Measurements from ENCODE around the gene PPP4R3A.

Gene PPP4R3A

DNA sequence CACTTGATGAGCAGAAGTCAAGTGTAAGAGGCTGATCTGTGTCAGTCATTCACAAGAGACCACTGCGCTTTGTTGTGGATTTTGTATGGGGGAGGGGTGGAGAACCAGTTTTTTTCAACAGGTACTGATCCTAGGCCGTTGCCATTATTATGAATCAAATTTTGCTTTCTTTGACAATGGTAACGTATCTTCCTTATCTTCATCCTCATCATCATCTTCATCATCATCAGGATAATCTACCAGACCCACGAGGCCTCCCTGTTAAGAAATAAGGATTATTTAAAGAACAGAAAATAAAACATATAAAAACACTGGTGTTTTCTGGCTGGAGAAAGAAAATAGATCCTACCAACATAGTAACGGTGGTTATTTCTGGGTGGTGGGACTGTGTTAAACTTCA, 51.5 kb downstream of the PPP4R3A start:
- Histone ChIP-seq H3K4me1 (ENCODE audit: insufficient read depth, insufficient read length) (no peaks in the 10 kb centered on the region), H3K9me3 (ENCODE audit: insufficient read depth, low read length) (no peaks in the 10 kb centered on the region), H3K36me3 (ENCODE audit: insufficient read depth, insufficient read length, low read length) (peaks cover 74% of the 10 kb centered on the region), H3K4me3 (ENCODE audit: insufficient read length, low read depth) (no peak overlapping the region), H3K27me3 (ENCODE audit: insufficient read depth, insufficient read length) (no peaks in the 10 kb centered on the region), H3K9ac (ENCODE audit: insufficient read length, low read depth) (no peak overlapping the region)
- TF ChIP-seq SUZ12 (IDR thresholded peaks at IDR 0.05; ENCODE audit: extremely low read depth, insufficient read depth, insufficient read length) (no peak), ZNF274 (IDR thresholded peaks at IDR 0.05; ENCODE audit: low read depth, low read length) (no peak), YY1 (IDR thresholded peaks at IDR 0.05; ENCODE audit: insufficient read depth, insufficient read length) (no peak)
- no peak for DNase-seq (ENCODE audit: low read depth, low spot score)

DNA sequence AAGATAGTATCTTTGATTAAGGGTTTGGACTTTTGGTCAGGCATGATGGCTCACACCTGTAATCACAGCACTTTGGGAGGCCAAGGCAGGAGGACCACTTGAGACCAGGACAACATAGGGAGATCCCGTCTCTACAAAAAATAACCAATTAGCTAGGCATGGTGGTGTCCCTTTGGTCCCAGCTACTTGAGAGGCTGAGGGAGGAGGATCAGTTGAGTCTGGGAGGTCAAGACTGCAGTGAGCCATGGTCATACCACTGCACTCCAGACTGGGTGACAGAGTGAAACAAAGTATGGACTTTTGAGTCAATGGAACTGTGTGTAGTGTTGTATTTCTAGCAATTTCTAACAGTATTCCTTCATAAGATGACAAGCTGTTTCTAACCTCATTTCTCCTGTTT, 53.8 kb downstream of the PPP4R3A start:
- Histone ChIP-seq H3K9me3 (ENCODE audit: insufficient read depth, low read length) (no peaks in the 10 kb centered on the region), H3K27me3 (ENCODE audit: insufficient read depth, insufficient read length) (no peaks in the 10 kb centered on the region), H3K9ac (ENCODE audit: insufficient read length, low read depth) (no peak overlapping the region), H3K4me1 (ENCODE audit: insufficient read depth, insufficient read length) (no peaks in the 10 kb centered on the region), H3K4me3 (ENCODE audit: insufficient read length, low read depth) (no peak overlapping the region), H3K36me3 (ENCODE audit: insufficient read depth, insufficient read length, low read length) (peaks cover 53% of the 10 kb centered on the region)
- TF ChIP-seq ZNF274 (IDR thresholded peaks at IDR 0.05; ENCODE audit: low read depth, low read length), result no peak
- TF ChIP-seq SUZ12 (IDR thresholded peaks at IDR 0.05; ENCODE audit: extremely low read depth, insufficient read depth, insufficient read length), result no peak
- no peak for TF ChIP-seq YY1 (IDR thresholded peaks at IDR 0.05; ENCODE audit: insufficient read depth, insufficient read length)
- no peak for DNase-seq (ENCODE audit: low read depth, low spot score)

DNA sequence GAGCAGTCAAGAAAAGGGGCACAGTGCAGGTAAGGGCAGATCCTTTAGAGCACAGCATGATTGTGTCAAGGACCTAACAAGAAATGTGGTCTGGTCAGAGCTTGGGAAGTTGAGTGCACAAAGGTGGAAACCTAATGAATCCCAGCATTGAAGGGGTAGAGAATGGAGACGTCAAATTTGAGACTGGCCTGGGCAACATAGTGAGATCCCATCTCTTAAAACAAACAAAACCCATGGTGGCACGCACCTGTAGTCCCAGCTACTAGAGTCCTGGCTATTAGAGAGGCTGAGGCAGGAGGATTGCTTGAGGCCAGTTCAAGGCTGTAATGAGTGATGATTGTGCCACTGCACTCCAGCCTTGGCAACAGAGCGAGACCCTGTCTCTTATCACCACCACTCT, 55.5 kb downstream of the PPP4R3A start:
- Histone ChIP-seq H3K36me3 (ENCODE audit: insufficient read depth, insufficient read length, low read length) (peaks cover 38% of the 10 kb centered on the region), H3K9me3 (ENCODE audit: insufficient read depth, low read length) (no peaks in the 10 kb centered on the region), H3K9ac (ENCODE audit: insufficient read length, low read depth) (no peak overlapping the region), H3K27me3 (ENCODE audit: insufficient read depth, insufficient read length) (no peaks in the 10 kb centered on the region), H3K4me3 (ENCODE audit: insufficient read length, low read depth) (no peak overlapping the region), H3K4me1 (ENCODE audit: insufficient read depth, insufficient read length) (no peaks in the 10 kb centered on the region)
- no peak for TF ChIP-seq ZNF274 (IDR thresholded peaks at IDR 0.05; ENCODE audit: low read depth, low read length)
- no peak for TF ChIP-seq SUZ12 (IDR thresholded peaks at IDR 0.05; ENCODE audit: extremely low read depth, insufficient read depth, insufficient read length)
- no peak for TF ChIP-seq YY1 (IDR thresholded peaks at IDR 0.05; ENCODE audit: insufficient read depth, insufficient read length)
- DNase-seq (ENCODE audit: low read depth, low spot score), result no peak

DNA sequence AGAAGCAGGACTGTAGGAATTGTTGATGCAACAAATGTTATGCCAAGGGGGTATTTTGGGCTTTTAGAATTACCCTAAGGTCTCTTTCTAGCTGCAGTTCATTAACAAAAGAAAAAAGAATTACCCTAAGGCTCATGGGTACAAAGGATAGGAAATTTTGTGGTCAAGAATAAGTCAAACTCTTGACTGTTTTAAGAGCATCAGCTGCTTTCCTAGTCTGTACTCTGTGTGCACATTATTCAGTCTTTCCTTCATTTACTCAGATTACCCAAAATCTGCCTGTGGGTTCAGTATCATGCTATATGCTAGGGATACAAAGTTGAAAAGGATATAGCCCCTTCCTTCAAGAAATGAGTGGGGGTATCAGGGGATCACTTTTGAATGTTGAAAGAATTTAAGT, 56.0 kb downstream of the PPP4R3A start:
- Histone ChIP-seq H3K4me3 (ENCODE audit: insufficient read length, low read depth) (no peak overlapping the region), H3K9ac (ENCODE audit: insufficient read length, low read depth) (no peak overlapping the region), H3K27me3 (ENCODE audit: insufficient read depth, insufficient read length) (no peaks in the 10 kb centered on the region), H3K4me1 (ENCODE audit: insufficient read depth, insufficient read length) (no peaks in the 10 kb centered on the region), H3K9me3 (ENCODE audit: insufficient read depth, low read length) (no peaks in the 10 kb centered on the region), H3K36me3 (ENCODE audit: insufficient read depth, insufficient read length, low read length) (peaks cover 33% of the 10 kb centered on the region)
- DNase-seq (ENCODE audit: low read depth, low spot score), result no peak
- TF ChIP-seq SUZ12 (IDR thresholded peaks at IDR 0.05; ENCODE audit: extremely low read depth, insufficient read depth, insufficient read length) (no peak), ZNF274 (IDR thresholded peaks at IDR 0.05; ENCODE audit: low read depth, low read length) (no peak)

DNA sequence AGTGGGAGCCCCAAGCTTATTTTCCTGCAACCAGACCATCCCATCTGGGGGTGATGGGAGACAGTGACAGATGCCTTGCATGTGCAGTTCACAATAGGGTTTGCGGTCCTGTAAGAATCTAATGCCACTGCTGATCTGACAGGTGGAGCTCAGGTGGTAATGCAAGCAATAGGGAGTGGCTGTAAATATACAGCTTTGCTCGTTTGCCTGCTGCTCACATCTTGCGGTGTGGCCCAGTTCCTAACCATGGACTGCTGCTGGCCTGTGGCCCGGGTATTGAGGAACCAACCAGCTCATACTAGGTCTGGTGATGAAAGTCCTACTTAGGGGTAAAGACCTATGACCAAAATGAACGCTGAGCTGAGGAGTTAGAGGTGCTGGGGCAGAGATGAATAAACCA, 56.4 kb downstream of the PPP4R3A start:
- Histone ChIP-seq H3K4me3 (ENCODE audit: insufficient read length, low read depth) (no peak overlapping the region), H3K4me1 (ENCODE audit: insufficient read depth, insufficient read length) (no peaks in the 10 kb centered on the region), H3K36me3 (ENCODE audit: insufficient read depth, insufficient read length, low read length) (peaks cover 30% of the 10 kb centered on the region), H3K9me3 (ENCODE audit: insufficient read depth, low read length) (no peaks in the 10 kb centered on the region), H3K27me3 (ENCODE audit: insufficient read depth, insufficient read length) (no peaks in the 10 kb centered on the region), H3K9ac (ENCODE audit: insufficient read length, low read depth) (no peak overlapping the region)
- TF ChIP-seq YY1 (IDR thresholded peaks at IDR 0.05; ENCODE audit: insufficient read depth, insufficient read length) (no peak), ZNF274 (IDR thresholded peaks at IDR 0.05; ENCODE audit: low read depth, low read length) (no peak), SUZ12 (IDR thresholded peaks at IDR 0.05; ENCODE audit: extremely low read depth, insufficient read depth, insufficient read length) (no peak)
- no peak for DNase-seq (ENCODE audit: low read depth, low spot score)

DNA sequence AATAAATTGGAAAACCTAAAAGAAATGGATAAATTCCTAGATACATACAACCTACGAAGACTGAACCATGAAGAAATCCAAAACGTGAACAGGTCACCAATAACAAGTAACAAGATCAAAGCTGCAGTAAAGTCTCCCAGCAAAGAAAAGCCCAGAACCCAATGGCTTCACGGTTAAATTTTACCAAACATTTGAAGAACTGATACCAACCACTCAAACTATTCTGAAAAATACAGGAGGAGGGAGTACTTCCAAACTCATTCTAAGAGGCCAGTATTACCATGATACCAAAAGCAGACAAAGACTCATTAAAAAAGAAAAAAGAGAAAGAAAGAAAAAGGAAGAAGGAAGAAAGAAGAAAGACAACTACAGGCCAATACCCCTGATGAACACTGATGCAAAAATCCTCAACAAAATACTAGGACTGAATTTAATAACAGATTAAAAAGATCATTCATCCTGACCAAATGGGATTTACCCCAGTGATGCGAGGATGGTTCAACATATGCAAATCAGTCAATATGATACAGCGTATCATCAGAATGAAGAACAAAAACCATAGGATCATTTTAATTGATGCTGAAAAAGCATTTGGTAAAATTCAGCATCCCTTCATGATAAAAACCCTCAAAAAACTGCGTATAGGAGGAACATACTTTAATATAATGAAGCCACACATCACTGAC, 65.6 kb downstream of the PPP4R3A start:
- Histone ChIP-seq H3K9me3 (ENCODE audit: insufficient read depth, low read length) (peaks cover 7% of the 10 kb centered on the region), H3K9ac (ENCODE audit: insufficient read length, low read depth) (no peak overlapping the region), H3K27me3 (ENCODE audit: insufficient read depth, insufficient read length) (no peaks in the 10 kb centered on the region), H3K4me1 (ENCODE audit: insufficient read depth, insufficient read length) (no peaks in the 10 kb centered on the region), H3K36me3 (ENCODE audit: insufficient read depth, insufficient read length, low read length) (no peaks in the 10 kb centered on the region), H3K4me3 (ENCODE audit: insufficient read length, low read depth) (no peak overlapping the region)
- TF ChIP-seq SUZ12 (IDR thresholded peaks at IDR 0.05; ENCODE audit: extremely low read depth, insufficient read depth, insufficient read length) (no peak), YY1 (IDR thresholded peaks at IDR 0.05; ENCODE audit: insufficient read depth, insufficient read length) (no peak), ZNF274 (IDR thresholded peaks at IDR 0.05; ENCODE audit: low read depth, low read length) (no peak)
- DNase-seq (ENCODE audit: low read depth, low spot score), result no peak

DNA sequence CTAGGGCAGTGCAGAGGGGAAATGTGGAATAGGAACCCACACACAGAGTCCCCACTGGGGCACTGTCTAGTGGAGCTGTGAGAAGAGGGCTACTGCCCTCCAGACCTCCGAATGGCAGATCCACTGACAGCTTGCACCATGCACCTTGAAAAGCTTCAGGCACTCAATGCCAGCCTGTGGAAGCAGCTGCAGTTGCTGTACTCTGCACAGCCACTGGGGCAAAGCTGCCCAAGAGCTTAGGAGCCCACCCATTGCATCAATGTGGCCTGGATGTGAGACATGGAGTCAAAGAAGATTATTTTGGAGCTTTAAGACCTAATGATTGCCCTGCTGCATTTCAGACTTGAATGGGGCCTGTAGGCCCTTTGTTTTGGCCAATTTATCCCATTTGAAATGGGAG, 70.8 kb downstream of the PPP4R3A start:
- DNase-seq (ENCODE audit: low read depth, low spot score), result no peak
- Histone ChIP-seq H3K4me1 (ENCODE audit: insufficient read depth, insufficient read length) (no peaks in the 10 kb centered on the region), H3K9ac (ENCODE audit: insufficient read length, low read depth) (no peak overlapping the region), H3K4me3 (ENCODE audit: insufficient read length, low read depth) (no peak overlapping the region), H3K36me3 (ENCODE audit: insufficient read depth, insufficient read length, low read length) (no peaks in the 10 kb centered on the region), H3K9me3 (ENCODE audit: insufficient read depth, low read length) (peaks cover 29% of the 10 kb centered on the region), H3K27me3 (ENCODE audit: insufficient read depth, insufficient read length) (no peaks in the 10 kb centered on the region)
- TF ChIP-seq SUZ12 (IDR thresholded peaks at IDR 0.05; ENCODE audit: extremely low read depth, insufficient read depth, insufficient read length), result no peak
- TF ChIP-seq YY1 (IDR thresholded peaks at IDR 0.05; ENCODE audit: insufficient read depth, insufficient read length), result no peak
- TF ChIP-seq ZNF274 (IDR thresholded peaks at IDR 0.05; ENCODE audit: low read depth, low read length), result no peak

Measured in NT2/D1 (cell line).